Measurements from ENCODE around the gene SCP2. TPM values are rescaled to one million over a fixed set of nuclear protein-coding genes. Genes with fewer than 3 reads are reported as not detected.

The SCP2 gene
- total RNA-seq, 1 donor from 2014 or later = 84.7 TPM

DNA sequence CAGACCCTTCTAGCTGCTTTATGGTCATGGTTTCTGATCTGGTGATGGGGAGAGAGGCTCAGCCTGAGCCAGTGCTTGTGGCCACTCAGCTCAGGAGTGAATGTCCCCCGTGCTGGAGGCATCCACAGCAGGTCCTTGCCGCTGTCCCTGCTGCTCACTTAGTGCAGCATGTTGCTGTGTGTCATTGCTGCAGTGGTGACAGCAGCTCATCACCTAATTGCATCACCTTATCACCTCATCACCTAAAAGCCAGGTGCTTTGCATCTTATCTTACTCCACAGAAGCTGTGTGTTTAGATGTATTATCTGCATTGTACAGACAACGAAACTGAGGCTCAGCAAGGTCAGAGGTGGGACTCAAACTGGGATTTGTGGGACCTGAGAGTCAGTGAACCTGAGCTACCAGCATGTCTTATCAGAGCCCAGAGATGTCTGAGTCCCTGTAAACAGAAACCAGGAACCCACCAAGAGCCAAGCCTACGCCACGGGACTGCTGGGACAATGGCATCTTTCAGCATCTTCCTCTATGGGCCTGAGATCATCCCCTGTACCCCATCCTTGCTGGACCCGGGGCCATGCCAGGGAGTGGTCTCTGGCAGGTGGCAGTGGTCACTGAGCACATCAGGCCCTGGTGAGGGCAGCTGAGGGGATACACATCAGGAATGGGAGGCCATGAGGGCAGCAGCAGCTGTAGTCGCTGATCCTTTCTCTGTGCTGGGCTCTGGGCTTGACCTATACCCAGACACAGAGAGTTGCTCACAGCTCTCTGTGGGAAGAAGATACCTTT lies 141.4 kb downstream of the SCP2 start:
- no peak for ATAC-seq

DNA sequence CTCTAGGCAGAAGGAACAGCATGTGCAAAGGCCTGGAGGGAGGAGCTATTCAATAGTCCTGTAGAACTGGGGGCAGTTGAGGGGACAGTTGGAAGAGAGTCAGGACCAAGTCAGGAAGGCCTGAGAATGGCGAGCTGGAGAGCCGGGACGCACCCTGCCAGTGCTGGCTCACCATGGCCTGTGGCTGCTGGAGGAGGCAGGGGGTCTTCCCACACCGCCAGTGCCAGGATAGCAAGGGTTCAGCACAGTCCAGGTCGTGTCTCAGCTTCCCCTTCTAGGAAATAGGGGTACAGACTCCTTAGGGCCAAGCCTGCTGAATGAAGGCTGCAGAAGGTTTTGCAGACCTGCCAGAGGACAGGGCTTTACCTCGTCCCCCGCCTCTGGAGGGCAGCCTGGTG lies 142.2 kb downstream of the SCP2 start:
- ATAC-seq = no peak

DNA sequence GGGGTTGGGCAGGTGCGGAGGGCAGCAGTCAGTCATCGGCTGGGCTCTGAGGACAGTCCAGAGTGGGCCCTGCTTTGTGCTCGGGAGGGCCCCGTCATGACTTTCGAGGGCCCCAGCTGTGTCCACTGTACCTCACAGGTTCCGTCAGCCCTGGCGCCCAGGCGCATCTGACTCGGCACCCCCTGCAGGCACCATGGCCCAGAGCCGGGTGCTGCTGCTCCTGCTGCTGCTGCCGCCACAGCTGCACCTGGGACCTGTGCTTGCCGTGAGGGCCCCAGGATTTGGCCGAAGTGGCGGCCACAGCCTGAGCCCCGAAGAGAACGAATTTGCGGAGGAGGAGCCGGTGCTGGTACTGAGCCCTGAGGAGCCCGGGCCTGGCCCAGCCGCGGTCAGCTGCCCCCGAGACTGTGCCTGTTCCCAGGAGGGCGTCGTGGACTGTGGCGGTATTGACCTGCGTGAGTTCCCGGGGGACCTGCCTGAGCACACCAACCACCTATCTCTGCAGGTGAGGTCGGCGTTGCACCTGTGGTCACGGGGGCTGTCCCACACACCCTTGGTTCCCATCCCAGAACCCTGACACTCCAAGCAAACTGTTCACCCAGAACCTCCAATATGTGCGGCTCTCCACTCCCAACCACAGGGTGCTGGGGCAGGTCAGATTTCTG lies 142.7 kb downstream of the SCP2 start:
- ATAC-seq = no peak

DNA sequence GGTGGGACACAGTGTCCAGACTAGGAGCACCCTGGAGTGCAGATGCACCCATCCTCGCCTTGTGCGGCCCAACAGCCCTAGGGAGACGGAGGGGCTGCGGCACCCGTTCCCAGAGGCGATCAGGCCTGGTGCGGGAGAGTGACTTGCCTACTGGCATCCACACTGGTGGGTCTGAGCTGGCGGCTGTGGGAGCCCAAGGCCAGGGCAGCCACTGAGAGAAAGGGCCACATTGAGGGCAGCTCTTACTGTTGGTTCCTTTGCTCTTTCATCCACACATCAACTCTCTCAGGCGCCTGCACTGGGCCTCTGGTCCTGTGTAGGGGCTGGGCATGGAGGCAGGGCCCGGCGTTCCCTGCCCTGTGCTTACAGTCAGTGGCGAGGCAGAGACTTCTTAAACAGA lies 143.5 kb downstream of the SCP2 start:
- ATAC-seq = no peak

DNA sequence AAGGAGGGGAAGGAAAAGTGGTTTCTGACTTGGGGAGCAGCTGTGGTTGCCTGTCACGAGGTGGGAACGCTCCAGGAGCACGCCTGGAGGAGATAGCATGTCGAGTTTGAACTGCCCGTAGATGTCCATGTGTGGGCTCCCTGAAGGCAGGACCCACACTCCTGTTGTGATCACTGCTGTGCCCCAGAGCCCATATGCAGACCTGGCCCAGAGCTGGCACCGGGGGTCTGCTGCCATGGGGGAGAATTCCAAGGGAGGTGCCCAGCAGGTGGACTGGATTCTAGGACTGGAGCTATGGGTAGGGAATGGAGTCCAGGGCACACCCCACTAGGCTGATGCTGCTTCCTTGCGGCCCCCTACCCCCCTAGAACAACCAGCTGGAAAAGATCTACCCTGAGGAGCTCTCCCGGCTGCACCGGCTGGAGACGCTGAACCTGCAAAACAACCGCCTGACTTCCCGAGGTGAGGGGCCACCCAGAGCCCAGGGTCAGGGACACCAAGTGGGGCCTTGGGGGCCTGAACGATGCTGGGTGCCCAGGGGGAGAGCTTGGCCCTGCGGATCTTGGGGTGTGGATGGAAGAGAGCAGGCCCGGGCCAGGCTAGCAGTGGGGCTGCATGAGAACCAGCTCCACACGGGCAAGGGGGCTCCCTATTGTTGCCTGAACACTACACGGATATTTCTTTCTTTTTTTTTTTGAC lies 144.2 kb downstream of the SCP2 start:
- ATAC-seq = no peak

DNA sequence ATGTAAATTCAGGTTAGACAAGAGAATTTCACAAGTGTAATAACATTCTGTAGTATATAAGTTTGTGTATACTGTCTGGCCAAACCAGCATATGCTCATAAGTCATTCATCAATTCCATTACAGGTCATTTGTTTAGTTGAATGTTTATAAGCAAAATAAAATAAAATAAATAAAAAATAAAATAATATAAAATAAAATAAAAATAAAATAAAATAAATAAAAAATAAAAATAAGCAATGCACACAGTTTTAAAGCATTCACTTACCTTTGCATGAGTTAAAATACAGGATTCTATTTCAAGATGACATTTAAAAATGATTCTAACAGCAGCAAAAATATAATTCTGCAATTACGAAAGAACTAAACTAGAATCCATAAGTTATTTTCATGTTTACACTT lies 144.8 kb downstream of the SCP2 start:
- ATAC-seq = no peak

DNA sequence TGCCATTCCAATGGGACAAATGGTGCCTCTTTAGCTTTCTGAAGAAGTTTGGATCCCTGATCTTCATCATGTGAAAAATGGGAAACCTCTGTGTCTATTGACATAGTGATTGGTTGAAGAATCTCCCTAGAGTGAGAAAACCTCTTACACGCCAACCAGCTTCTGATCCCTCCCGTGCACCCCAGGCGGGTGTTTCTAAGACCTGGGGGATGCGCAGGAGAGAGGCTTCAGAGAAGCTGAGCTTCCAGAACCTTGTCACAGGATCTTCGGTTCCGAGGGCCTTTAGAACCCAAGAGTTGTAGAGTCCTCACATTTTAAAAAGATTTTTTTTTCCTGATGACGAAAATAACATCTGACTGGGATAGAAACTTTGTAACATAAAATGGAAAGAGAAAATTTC lies 146.2 kb downstream of the SCP2 start:
- ATAC-seq = no peak

DNA sequence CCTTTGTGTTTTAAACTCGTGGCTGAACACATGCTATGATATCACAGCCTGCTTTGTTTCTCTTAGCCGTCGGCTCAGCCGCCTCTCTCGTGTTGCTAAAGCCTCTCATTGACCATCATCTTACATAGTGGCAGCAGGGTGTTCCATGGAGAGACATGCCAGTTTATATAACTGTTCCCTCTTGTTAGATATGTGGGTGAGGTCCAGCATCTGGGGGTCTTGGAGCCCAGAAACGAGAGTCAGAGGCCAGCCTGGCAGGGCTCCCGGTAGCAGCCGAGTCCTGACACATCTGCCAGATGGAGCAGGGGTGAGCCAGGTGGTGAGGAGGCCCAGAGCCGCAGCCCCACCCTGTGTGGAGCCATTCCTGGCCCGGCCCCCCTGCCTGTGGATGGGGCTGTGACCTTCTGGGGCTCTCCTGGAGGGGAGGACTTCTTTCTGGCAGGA lies 146.8 kb downstream of the SCP2 start:
- ATAC-seq = no peak

DNA sequence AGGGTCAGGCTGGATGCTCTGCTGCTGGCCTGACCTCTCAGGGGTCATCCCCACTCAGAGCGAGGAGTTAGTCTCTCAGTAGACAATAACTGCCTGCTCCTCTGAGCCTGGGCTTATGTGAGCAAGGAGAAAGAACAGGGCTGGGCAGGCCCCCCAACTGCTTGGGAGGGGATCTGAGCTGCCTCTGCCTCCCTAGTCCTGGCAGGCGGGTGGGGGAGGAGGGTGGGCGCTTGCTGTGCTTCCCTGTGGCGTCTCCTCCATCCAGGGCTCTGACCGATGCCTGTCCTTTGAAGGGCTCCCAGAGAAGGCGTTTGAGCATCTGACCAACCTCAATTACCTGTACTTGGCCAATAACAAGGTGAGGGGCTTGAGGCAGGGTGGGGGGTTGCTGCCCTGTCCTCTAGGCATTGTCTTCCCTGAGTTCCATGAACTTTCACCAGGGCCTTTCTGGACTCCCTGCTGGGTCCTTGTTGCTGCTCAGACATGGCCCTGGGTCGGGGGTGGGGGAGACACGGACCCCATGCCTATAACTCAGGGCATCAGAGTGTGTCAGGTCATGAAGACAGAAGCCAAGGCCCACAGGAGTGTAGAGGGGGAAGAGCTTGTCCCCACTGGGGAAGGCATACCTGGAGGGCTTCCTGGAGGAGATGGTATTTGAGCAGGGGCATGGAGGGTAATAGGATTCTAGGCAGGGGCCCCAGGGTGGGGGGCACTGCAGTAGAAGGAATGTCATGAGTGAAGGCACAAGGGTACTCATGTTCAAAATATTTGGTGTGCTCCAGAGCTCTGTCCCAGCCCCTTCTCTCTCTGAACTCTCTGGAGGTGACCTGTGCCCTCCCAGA lies 147.5 kb downstream of the SCP2 start:
- ATAC-seq = no peak

DNA sequence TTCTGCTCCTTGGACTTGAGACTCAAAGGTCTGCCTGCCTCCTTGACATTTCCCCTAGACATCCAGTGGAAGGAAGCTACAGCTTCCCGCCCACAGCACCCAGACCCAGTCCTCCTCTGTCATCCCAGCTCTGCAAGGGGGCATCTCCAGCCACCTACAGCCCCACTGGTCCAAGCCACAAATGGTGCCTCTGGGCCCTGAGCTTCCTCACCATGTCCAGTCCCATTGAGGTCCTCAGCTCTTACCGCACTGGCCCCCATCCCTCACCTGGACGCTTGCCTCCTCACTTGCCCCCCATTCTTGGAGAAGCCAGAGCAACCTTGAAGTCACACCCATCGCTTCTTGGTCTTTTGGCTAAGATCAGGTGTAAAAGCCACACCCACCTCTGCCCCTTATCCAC lies 148.1 kb downstream of the SCP2 start:
- no peak for ATAC-seq

DNA sequence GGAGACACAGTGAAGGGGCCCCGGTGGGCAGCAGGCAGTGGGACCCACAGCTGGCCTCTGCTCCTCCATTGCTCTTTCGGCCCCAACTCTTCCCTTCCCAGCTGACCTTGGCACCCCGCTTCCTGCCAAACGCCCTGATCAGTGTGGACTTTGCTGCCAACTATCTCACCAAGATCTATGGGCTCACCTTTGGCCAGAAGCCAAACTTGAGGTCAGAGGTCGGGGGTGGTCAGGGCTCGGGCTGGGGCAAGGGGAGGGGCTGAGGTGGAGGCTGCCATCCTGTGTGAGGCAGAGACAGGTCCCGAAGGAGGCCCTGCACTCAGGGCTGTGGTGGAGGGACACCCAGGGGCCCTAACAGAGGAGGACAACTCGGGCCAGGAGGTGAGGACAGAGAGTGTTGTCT lies 148.7 kb downstream of the SCP2 start:
- no peak for ATAC-seq

DNA sequence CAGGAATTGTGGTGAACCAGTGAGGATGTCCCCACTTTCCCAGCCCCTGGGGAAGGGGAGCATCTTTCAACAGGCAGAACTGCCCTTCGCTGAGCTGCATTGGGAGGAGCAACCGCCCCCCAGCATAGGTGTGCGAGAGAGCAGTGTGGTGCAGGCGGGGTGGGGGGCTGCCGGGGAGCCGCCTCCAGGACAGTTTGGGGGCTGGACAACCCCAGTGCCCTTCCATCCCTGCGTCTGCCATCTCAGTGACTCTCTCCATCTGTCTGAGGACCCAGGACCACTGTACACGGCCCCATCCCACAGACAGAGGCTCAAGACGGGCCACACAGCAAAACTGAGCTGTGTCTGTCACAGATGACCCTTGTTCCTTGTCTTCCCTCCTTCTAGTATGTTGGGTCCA lies 149.1 kb downstream of the SCP2 start:
- ATAC-seq = no peak

DNA sequence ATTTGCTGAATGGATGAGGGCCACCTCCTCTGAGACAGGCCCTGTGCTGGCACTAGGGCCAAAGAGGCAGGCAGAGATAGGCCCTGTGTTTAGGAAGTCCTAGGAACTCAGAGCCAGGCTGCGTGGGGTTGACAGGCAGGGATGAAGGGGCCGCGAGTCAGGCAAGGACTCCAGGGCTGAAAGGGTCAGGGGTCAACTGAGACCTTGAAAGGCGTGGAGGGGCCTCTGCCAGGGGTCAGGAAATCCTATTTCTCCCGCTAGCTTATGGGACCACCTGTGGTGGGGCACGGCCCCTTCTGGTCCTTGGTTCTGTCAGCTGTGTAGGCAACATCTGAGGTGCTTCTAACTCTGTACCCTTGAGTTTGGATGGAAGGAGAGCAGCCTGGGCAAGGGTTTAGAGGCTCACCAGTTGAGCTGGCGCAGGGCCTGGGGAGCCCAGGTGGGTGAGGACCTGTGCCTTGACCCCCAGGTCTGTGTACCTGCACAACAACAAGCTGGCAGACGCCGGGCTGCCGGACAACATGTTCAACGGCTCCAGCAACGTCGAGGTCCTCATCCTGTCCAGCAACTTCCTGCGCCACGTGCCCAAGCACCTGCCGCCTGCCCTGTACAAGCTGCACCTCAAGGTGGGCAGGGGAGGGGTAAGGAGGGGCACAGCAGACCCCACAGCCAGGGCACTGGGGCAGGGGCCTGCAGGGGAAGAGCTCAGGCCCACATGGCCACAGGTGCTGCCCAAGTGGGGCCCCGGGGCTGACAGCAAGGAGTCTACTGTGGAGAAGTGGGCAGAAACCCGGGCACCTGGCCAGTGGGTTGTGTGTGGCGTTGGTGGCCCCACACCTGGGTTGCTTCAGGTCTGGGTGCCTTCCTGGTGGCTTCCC lies 149.9 kb downstream of the SCP2 start:
- ATAC-seq = no peak

DNA sequence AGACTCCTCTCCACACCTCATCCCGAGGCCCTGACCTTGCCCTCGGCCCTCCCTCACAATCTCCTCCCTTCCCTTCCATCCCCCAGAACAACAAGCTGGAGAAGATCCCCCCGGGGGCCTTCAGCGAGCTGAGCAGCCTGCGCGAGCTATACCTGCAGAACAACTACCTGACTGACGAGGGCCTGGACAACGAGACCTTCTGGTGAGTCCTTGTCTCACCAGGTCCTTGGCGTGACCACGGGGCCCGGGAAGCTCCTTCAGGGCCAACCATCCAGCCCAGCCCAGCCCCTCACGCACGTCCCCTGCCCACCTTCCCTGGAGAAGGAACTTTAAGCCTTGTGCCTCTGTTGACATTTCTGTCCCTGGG lies 150.5 kb downstream of the SCP2 start:
- ATAC-seq = no peak

DNA sequence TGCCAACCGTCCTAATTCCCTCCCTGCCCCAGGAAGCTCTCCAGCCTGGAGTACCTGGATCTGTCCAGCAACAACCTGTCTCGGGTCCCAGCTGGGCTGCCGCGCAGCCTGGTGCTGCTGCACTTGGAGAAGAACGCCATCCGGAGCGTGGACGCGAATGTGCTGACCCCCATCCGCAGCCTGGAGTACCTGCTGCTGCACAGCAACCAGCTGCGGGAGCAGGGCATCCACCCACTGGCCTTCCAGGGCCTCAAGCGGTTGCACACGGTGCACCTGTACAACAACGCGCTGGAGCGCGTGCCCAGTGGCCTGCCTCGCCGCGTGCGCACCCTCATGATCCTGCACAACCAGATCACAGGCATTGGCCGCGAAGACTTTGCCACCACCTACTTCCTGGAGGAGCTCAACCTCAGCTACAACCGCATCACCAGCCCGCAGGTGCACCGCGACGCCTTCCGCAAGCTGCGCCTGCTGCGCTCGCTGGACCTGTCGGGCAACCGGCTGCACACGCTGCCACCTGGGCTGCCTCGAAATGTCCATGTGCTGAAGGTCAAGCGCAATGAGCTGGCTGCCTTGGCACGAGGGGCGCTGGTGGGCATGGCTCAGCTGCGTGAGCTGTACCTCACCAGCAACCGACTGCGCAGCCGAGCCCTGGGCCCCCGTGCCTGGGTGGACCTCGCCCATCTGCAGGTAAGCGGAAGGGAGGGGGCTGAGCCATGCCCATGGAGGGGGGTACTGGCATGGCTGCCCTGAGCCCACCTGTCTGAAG lies 151.4 kb downstream of the SCP2 start:
- ATAC-seq = no peak

DNA sequence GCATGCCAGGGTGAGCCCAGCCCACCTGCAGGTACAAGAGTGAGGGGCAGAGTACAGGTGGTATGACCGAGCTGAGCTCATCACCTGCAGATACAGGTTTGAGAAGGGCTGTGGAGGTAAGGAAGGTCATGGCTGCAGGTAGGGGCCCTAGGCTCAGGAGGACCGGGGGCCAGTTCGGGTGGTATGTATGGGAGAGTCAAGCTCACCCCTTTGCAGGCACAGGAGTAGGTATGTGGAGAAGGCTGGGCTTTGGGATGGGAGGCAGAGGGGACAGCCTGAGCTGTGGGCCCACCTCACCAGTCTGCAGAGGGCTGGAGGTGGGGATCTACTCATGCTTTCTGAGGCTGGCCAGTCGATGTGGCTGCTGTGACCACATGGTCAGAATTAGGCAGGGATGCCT lies 152.2 kb downstream of the SCP2 start:
- ATAC-seq = no peak

DNA sequence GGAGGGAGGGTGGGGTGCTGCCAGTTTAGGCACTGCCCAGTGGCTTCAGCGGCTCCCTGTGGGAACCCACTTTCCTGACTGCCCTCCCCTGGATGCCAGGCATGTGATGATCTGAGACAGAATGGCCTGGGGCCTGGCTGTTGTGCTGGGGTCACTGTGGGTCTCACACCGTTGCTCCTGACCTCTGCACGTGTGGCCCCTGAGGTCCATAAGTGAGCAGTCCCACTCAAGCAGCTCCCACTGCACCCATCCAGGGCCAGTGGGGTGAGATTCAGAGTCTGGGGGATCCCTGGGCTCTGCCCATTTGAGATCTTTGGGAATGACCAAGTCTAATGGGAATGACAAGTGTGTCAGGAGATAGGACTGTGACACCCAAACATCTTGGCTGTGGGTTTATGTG lies 153.0 kb downstream of the SCP2 start:
- ATAC-seq = no peak

DNA sequence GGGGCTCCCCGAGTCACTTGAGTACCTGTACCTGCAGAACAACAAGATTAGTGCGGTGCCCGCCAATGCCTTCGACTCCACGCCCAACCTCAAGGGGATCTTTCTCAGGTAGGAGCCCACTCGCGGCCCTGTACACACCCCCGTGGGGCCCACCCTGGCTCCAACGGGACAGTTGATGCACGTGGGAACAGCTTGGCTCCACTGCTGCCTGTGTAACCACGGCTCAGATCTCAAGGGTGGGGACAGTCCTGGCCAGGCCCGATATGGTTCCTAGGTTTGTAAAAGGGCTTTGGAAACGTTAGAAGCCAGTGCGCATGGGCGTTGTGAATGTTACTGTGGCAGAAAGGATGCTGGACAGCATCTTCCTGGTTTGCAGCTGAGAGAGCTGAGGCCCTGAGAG lies 153.7 kb downstream of the SCP2 start:
- ATAC-seq = no peak

DNA sequence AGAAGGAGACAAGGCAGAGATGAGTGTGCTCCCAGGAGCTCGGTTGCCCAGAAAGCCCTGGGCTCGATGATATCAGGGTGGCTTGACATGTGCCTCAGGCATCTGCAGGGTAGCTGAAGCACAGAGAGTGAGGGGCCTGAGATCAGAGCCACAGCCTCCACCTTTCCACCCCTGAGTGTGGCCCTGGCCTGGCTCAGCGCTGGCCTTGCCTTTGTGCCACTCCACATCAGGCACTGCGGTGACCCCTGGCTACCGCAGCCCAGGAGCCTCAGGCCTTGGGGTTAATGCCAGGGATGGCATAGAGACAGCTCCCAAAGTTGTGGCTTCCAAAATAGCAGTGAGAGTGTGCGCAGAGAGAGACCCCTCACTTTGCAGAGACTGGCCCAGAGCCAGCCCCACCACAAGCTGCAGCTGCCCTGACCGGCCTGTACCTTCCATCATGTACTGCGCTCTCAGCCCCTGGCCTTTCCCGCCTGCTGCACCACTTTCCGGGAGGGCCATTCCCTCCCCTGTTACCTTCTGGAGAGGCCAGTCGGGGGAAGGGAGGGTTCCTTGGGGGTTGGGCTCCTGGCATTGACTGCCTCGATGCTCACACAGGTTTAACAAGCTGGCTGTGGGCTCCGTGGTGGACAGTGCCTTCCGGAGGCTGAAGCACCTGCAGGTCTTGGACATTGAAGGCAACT lies 154.4 kb downstream of the SCP2 start:
- ATAC-seq = no peak

DNA sequence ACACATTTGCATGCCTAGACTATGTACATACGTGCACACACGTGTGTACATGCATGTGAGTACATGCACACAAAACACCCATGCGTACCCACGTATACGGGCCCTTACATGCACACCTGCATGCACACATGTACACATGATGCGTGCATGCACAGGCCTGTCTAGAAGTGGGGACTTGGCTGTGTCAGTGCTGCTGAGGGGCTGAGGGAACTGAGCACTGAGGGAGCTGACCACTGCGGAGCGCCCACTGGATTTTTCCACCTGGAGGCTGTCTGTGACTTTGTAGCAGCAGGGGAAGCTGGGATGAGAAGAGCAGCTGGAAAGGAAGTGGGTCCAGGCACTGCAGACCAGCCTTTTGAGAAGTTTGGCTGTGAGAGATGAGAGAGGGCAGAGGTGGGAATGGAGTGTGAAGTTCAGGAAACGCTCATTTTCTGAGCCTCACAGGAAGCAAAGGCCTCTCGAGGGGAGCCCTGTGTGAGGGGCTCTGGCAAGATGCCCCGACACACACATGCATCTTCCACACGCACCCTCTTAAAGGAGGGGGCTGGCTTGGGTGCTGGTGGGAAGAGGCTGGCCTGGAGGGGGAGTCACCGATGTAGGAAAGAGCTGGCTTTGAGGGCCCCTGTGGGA lies 155.9 kb downstream of the SCP2 start:
- no peak for ATAC-seq

Measured in esophagus mucosa (tissue), 1 donor.